NCI-H2227 (cell line): Measurements from ENCODE around the gene BRD9.
"Not testable (repeated sequence)": the region's sequence is repeated elsewhere in the genome, so short reads cannot be mapped to it uniquely, and the experiment has no call there.

Source experiments
- DNase-seq: peaks from one replicate; lab custom pipeline; 2025; ENCODE audit not compliant: unreplicated experiment; lab: John Stamatoyannopoulos, UW

The BRD9 gene

GRCh38 chr5:860506-861150 lies 32.0 kb downstream of the BRD9 start:
- DNase-seq = no peak

DNA sequence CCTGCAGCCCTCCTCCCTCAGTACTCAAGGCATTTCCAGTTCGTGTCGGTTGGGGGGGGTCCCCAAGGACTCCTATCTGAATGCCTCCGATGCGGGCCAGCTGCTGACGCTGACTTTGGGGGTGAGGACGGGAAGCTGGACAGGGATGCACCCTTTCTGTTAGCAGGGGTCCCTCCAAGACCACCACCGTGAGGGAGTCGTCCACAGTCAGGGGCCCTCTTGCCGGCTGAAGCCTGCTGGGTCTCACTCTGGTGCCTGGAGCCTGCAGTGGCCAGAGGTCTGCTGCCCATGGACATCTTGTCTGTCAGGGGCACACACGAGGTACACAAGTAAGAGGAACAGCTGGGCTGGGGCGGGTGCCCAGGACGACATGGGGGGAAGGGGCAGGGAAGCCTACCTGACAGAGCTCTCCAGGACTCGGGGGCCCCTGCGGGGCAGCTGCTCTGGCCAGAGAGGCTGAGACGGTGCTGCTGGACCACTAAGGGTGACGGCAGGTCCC lies 32.8 kb downstream of the BRD9 start:
- no peak for DNase-seq

- no peak for DNase-seq
Measured at GRCh38 chr5:859391-859790, 33.2 kb downstream of the BRD9 start.

GRCh38 chr5:858726-859125 lies 33.9 kb downstream of the BRD9 start:
- DNase-seq = no peak

DNA sequence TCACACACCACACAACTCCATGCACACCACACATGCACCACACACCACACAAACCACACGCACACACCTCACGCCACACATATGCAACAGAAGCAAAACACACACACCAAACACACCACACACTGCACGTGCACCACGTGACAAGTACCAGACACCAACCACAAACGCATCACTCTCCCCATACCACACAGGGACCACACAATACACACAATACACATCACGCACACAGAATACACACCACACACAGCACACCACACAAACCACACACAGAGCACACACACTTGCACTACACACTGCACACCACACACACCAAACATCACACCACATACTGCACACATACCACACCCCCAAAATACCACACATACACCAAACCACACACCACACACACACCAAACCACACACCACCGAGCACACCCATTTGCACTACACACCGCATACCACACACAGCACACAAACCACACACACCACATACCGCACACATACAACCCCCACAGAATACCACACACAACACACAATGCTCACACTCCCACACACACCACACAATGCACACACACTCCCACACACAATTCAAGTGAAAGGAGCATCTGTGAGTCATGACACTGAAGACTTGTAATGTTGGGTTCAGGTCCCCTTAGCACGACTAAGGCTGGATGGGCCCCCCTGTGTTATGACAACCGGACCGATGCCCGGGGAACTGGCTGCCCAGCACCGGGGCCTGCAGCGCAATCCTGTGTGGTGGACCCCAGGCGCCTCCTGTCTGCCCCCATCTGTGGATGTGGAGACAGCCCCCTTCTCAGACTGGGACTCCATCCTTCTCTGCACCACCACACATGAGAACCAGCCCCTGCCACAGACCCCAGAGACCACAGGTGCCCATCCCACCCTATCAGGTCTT lies 35.8 kb downstream of the BRD9 start:
- DNase-seq = no peak

DNA sequence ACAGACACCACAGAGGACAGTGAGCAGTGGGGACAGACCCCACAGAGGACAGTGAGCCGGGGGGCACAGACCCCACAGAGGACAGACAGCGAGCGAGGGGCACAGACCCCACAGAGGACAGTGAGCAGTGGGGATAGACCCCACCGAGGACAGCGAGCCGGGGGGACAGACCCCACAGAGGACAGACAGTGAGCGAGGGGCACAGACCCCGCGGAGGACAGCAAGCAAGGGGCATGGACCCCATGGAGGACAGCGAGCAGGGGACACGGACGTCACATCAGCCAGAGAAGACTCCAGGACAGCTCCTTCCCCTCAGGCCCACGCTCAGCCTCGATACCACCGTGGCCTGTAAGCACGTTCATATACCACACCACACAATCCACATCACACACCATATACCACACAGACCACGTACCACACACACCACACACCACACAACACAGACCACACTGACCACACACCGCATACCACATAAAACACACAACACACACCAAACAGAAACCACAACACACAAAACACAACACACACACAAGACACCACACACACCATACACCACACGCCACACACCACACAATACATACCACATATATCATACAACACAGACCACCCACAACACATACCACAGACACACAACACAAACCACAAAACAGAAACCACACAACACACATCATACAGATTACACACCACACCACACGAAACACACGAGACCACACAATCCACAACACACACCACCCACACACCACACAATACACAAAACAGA lies 36.6 kb downstream of the BRD9 start:
- no peak for DNase-seq

- no peak for DNase-seq
Measured at GRCh38 chr5:854966-855743, 37.4 kb downstream of the BRD9 start.

- DNase-seq = no peak
Measured at GRCh38 chr5:854217-854616, 38.4 kb downstream of the BRD9 start.

DNA sequence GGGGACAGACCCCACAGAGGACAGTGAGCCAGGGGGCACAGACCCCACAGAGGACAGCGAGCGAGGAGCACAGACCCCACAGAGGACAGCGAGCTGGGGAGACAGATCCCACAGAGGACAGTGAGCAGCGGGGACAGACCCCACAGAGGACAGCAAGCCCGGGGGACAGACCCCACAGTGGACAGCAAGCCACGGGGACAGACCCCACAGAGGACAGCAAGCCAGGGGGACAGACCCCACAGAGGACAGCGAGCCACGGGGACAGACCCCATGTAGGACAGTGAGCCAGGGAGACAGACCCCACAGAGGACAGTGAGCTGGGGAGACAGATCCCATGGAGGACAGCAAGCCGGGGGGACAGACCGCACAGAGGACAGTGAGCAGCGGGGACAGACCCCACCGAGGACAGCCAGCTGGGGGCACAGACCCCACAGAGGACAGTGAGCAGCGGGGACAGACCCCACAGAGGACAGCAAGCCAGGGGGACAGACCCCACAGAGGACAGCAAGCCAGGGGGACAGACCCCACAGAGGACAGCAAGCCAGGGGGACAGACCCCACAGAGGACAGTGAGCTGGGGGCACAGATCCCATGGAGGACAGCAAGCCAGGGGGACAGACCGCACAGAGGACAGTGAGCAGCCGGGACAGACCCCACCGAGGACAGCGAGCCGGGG lies 39.0 kb downstream of the BRD9 start:
- not testable (repeated sequence) for DNase-seq

DNA sequence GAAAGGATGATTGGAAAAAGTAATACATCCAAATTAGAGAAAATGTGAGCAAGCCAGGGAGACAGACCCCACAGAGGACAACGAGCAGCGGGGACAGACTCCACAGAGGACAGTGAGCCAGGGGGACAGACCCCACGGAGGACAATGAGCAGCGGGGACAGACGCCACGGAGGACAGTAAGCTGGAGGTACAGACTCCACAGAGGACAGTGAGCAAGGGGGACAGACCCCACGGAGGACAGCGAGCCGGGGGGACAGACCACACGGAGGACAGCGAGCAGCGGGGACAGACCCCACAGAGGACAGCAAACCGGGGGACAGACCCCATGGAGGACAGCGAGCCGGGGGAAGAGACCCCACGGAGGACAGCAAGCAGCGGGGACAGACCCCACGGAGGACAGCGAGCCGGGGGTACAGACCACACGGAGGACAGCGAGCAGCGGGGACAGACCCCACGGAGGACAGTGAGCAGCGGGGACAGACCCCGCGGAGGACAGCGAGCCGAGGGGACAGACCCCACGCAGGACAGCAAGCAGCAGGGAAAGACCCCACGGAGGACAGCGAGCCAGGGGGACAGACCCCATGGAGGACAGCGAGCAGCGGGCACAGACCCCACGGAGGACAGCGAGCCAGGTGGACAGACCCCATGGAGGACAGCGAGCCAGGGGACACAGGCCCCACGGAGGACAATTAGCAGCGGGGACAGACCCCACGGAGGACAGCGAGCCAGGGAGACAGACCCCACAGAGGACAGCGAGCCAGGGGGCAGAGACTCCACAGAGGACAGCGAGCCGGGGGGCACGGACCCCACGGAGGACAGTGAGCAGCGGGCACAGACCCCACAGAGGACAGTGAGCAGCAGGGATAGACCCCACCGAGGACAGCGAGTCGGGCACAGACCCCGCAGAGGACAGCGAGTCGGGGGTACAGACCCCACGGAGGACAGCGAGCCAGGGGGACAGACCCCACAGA lies 39.9 kb downstream of the BRD9 start:
- no peak for DNase-seq

GRCh38 chr5:852018-852417 lies 40.6 kb downstream of the BRD9 start:
- peak; percentile 20 for DNase-seq

DNA sequence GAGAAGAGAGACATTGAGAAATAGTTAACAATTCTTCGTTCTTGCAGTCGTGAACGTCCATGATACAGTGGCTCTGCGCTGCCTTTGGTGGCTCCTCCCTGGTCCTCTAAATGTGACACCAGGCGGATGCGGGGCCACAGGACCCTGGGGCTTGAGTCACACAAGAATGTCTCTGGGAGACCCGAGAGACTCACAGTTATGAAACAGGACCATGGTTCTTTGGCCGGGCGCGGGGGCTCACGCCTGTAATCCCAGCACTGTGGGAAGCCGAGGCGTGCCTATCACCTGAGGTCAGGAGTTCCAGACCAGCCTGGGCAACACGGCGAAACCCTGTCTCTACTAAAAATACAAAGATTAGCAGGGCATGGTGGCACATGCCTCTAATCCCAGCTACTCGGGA lies 41.0 kb downstream of the BRD9 start:
- peak; percentile 45 for DNase-seq

- DNase-seq = peak; percentile 45
Measured at GRCh38 chr5:851076-851475, 41.5 kb downstream of the BRD9 start.

GRCh38 chr5:850511-851006 lies 42.0 kb downstream of the BRD9 start, which contains the start of gene ZDHHC11:
TSS of gene ZDHHC11 (minus strand) at chr5:850986. CDS start at chr5:850602, 384 bp downstream.
- DNase-seq = peak; percentile 53

GRCh38 chr5:849651-850301 lies 42.8 kb downstream of the BRD9 start:
- DNase-seq = peak; percentile 54

GRCh38 chr5:848671-849111 lies 43.9 kb downstream of the BRD9 start:
- no peak for DNase-seq

- DNase-seq = not testable (repeated sequence)
Measured at GRCh38 chr5:847736-848135, 44.9 kb downstream of the BRD9 start.

DNA sequence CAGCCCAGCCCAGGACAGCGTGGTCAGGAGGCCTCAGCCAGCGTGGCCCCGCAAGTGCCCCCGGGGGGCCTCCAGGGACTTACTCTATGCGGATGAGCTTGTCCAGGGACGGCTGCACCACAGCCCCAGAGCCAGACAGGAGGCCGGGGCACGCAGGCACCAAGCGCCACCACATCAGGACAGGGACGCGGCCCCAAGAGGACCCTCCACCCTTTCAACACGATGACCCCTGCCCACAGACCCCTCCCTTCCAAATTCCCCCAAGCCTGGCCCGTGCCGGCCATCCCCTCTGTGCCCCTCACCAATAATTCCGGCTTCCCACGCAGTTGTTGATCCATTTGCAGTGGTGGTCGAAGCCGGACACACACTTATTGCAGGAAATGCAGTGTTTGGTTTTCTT lies 45.4 kb downstream of the BRD9 start:
- not testable (repeated sequence) for DNase-seq
